Activated T-helper 2 cell treated with anti-CD3 and anti-CD28 coated beads, Interferon-gamma antibody, Interleukin-2, Interleukin-4, amounts not matched to agents 10 μg/mL and 5 μg/mL and 100 μg/mL, durations not matched to agents 14 hours and 24 hours and 36 hours (primary cell): ENCODE measurements around the gene GAREM2. TPM values are rescaled to one million over a fixed set of nuclear protein-coding genes. Genes with fewer than 3 reads are reported as not detected.

Experiments used
- DNase-seq: peaks from one replicate; pipeline ENCODE4 v3.0.0; 2021; ENCODE audit warnings: low spot score
- H3K27ac Mint-ChIP-seq: one replicate; pipeline ENCODE4 v1.8.0; 2021; ENCODE audit warnings: mixed read lengths
- H3K27me3 Mint-ChIP-seq: one replicate; pipeline ENCODE4 v1.8.0; 2021; ENCODE audit warnings: low read depth, mixed read lengths
- H3K36me3 Mint-ChIP-seq: one replicate; pipeline ENCODE4 v1.8.0; 2021; ENCODE audit warnings: low read depth, mixed read lengths
- H3K4me1 Mint-ChIP-seq: one replicate; pipeline ENCODE4 v1.8.0; 2021; ENCODE audit warnings: low read depth, mixed read lengths
- H3K4me3 Mint-ChIP-seq: one replicate; pipeline ENCODE4 v1.8.0; 2021; ENCODE audit warnings: low read depth, mild to moderate bottlenecking, moderate library complexity, mixed read lengths
- H3K9me3 Mint-ChIP-seq: one replicate; pipeline ENCODE4 v1.8.0; 2021; ENCODE audit warnings: mixed read lengths
- intact Hi-C: fragments of 100-400 bp; cut with micrococcal nuclease; formaldehyde crosslinking; loops from one replicate; pipeline ENCODE4 v1.15.1; 2023
- total RNA-seq: library from RNA; stranded (reverse); gene quantifications from 2 replicates; pipeline ENCODE4 v1.2.3, GENCODE V29; 2022

The GAREM2 gene
- total RNA-seq, 1 donor from 2014 or later, result 5.9 TPM

- Mint-ChIP-seq H3K4me1 (peaks cover 7% of the 10 kb centered on the region), H3K36me3 (no peaks in the 10 kb centered on the region), H3K9me3 (no peaks in the 10 kb centered on the region), H3K27me3 (peaks cover 40% of the 10 kb centered on the region), H3K27ac (no peak overlapping the region), H3K4me3 (peak overlapping the region; percentile 69)
- no peak for DNase-seq
- intact Hi-C loops, result loop anchor here (5.0 to 10.0 kb wide), 2 partner anchors 158 to 301 kb away; partner anchors contain the start of gene OTOF
Measured at GRCh38 chr2:26173776-26174482, 1.0 kb downstream of the GAREM2 start.

GRCh38 chr2:26174691-26175465 lies 2.0 kb downstream of the GAREM2 start:
- DNase-seq, result no peak
- peaks cover 12% of the 10 kb centered on the region for H3K4me1 Mint-ChIP-seq
- H3K27ac Mint-ChIP-seq, result no peak overlapping the region
- H3K36me3 Mint-ChIP-seq, result no peaks in the 10 kb centered on the region
- no peaks in the 10 kb centered on the region for H3K9me3 Mint-ChIP-seq
- intact Hi-C loops, result loop anchor here (5.0 to 10.0 kb wide), 2 partner anchors 157 to 300 kb away; partner anchors contain the start of gene OTOF
- peaks cover 41% of the 10 kb centered on the region for H3K27me3 Mint-ChIP-seq
- H3K4me3 Mint-ChIP-seq, result peak overlapping the region; percentile 68

DNA sequence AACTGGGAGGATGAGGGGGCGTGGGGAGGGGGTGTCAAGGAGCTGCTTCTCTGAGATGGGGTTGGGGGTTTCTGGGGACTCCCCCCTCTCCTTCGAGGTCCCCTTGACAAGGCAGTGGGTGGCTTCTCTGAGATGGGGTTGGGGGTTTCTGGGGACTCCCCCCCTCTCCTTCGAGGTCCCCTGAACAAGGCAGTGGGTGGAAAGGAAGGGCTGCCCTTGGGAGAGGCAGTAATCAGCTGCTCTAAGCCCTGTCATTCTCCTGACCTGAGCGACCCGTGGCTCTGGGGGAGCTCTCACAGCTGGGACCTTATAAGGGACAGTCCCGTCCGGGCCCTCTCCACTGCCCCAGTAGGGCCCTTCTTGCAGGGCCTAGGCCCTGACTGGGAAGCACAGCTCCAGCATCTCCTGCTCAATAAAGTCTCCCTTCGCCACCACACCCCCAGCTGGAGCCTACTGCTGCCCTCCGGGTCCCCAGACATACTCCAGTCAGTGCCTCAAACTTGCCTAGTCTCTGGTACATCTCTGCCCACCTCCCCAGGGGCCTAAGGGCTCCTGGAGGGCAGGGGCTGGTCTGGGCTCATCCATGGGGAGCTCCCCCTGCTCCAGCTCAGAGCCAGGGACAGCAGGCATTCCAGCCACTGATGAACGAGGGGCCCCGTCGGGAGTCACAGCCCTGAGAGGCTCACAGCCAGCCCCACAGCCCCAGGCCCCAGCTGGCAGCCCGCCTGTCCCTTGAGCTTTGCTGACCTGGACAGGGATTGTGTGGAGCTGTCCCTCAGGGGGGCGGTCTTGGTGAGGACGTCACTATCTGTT lies 2.8 kb downstream of the GAREM2 start:
- Mint-ChIP-seq H3K4me3 (no peak overlapping the region), H3K4me1 (peaks cover 15% of the 10 kb centered on the region), H3K27me3 (peaks cover 45% of the 10 kb centered on the region), H3K27ac (no peak overlapping the region), H3K36me3 (no peaks in the 10 kb centered on the region), H3K9me3 (no peaks in the 10 kb centered on the region)
- no peak for DNase-seq
- intact Hi-C loops, result loop anchor here (10.0 kb wide), 1 partner anchor 299 kb away; the partner anchor contains the start of gene OTOF

DNA sequence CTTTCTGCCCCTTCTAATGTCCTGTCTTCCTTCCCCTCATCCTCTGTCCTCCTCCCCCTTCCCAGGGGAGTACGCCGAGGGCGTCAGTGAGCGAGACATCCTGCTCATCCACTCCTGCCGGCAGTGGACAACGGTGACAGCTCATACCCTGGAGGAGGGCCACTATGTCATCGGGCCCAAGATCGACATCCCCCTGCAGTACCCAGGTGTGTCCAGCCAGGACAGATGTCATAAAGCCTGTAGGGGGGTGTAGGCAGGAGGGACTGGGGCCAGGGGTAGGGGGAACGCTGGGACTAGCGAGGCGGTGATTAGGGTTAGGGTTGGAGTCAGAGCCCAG lies 3.4 kb downstream of the GAREM2 start:
- Mint-ChIP-seq H3K27me3 (peaks cover 45% of the 10 kb centered on the region), H3K36me3 (no peaks in the 10 kb centered on the region), H3K9me3 (no peaks in the 10 kb centered on the region), H3K27ac (no peak overlapping the region), H3K4me1 (peaks cover 15% of the 10 kb centered on the region), H3K4me3 (no peak overlapping the region)
- DNase-seq, result no peak
- intact Hi-C loops, result loop anchor here (10.0 kb wide), 1 partner anchor 299 kb away; the partner anchor contains the start of gene OTOF

DNA sequence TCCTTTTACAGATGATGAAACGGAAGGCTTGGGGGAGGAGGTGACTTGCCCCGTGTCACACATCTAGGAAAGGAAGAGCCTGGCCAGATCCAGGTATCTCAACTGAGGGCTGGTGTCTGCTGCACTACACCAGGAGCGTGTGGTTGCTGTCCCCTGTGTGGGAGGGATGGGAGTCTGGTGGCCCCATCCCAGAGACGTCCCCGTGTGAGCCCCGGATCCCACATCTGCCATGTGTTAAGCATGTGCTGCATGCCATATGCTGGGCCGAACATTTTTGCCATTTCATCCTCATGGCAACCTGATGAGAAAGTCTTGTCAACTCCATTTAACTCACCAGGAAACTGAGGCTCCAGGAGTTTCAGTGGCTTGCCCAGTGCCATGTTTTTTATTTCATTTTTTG lies 4.2 kb downstream of the GAREM2 start:
- H3K27ac Mint-ChIP-seq, result no peak overlapping the region
- no peaks in the 10 kb centered on the region for H3K9me3 Mint-ChIP-seq
- no peak overlapping the region for H3K4me3 Mint-ChIP-seq
- no peaks in the 10 kb centered on the region for H3K36me3 Mint-ChIP-seq
- no peak for DNase-seq
- intact Hi-C loops, result loop anchor here (10.0 kb wide), 1 partner anchor 298 kb away; the partner anchor contains the start of gene OTOF
- peaks cover 10% of the 10 kb centered on the region for H3K4me1 Mint-ChIP-seq
- peaks cover 41% of the 10 kb centered on the region for H3K27me3 Mint-ChIP-seq

DNA sequence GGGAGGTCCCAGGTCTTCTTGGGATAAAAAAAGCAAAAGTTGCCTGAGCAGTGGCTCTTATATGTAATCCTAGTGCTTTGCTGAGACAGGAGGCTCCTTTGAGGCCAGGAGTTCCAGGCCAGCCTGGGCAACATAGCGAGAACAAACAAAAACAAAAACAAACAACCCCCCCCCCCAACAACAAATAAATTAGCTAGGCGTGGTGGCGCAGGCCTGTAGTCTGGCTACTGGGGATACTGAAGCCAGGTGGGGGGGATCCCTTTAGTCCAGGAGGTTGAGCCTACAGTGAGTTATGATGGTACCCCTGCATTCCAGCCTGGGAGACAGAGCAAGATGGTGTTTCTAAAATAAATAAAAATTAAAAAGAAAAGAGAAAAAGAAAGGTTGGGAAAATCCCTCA lies 5.4 kb downstream of the GAREM2 start:
- intact Hi-C loops, result loop anchor here (10.0 kb wide), 1 partner anchor 297 kb away; the partner anchor contains the start of gene OTOF
- Mint-ChIP-seq H3K27ac (no peak overlapping the region), H3K4me3 (no peak overlapping the region)

DNA sequence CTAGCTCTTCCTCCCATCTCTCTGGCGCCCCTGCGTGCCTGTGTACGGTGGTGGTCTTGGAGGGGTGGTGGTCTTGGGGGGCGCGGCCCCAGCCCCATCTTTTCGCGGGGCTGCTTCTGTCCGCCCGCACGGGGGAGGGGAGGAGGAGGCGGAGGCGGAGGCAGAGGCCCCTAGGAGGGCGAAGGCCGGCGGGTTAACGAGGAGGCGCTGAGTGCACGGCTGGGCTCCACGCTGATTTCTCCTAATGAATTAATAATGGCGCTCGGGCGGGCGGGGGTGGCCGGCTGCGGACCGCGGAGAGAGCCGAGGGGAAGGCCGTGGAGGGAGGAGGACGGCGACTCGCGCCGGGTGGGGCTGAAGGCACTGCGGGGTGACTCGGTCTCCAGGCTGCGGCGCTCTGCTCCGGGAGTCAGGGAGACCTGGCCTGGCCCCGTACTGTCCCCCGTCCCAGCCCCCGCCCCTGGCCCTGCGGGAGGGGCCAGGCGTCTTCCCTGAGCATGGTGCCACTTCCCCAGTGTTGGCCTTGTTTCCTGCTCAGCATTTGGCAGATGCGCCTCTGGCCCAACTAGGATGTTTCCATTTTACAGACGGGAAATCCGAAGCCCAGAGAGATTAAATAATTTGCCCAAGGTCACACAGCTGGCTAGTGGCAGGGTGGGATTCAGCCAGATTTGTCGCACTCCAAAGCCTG lies 6.0 kb downstream of the GAREM2 start:
- intact Hi-C loops, result loop anchor here (10.0 kb wide), 1 partner anchor 296 kb away; the partner anchor contains the start of gene OTOF
- Mint-ChIP-seq H3K36me3 (no peaks in the 10 kb centered on the region), H3K4me1 (peaks cover 10% of the 10 kb centered on the region), H3K27me3 (peaks cover 41% of the 10 kb centered on the region), H3K4me3 (peak overlapping the region; percentile 56), H3K9me3 (no peaks in the 10 kb centered on the region), H3K27ac (no peak overlapping the region)
- no peak for DNase-seq

More for the DNA sequence above, 5.4 kb downstream of the GAREM2 start:
- H3K27me3 Mint-ChIP-seq, result peaks cover 39% of the 10 kb centered on the region
- no peak for DNase-seq
- H3K9me3 Mint-ChIP-seq, result no peaks in the 10 kb centered on the region
- H3K36me3 Mint-ChIP-seq, result no peaks in the 10 kb centered on the region
- H3K4me1 Mint-ChIP-seq, result peaks cover 8% of the 10 kb centered on the region

GRCh38 chr2:26179446-26179913 lies 6.6 kb downstream of the GAREM2 start:
- peaks cover 12% of the 10 kb centered on the region for H3K4me1 Mint-ChIP-seq
- no peak overlapping the region for H3K27ac Mint-ChIP-seq
- H3K36me3 Mint-ChIP-seq, result no peaks in the 10 kb centered on the region
- intact Hi-C loops, result loop anchor here (10.0 kb wide), 1 partner anchor 295 kb away; the partner anchor contains the start of gene OTOF
- no peaks in the 10 kb centered on the region for H3K9me3 Mint-ChIP-seq
- H3K4me3 Mint-ChIP-seq, result no peak overlapping the region
- DNase-seq, result no peak
- peaks cover 38% of the 10 kb centered on the region for H3K27me3 Mint-ChIP-seq

GRCh38 chr2:26182441-26182840 lies 9.6 kb downstream of the GAREM2 start:
- no peak for DNase-seq
- peaks cover 17% of the 10 kb centered on the region for H3K4me1 Mint-ChIP-seq
- no peak overlapping the region for H3K27ac Mint-ChIP-seq
- peaks cover 33% of the 10 kb centered on the region for H3K27me3 Mint-ChIP-seq
- no peak overlapping the region for H3K4me3 Mint-ChIP-seq
- no peaks in the 10 kb centered on the region for H3K36me3 Mint-ChIP-seq
- intact Hi-C loops, result no loop called here
- H3K9me3 Mint-ChIP-seq, result no peaks in the 10 kb centered on the region

DNA sequence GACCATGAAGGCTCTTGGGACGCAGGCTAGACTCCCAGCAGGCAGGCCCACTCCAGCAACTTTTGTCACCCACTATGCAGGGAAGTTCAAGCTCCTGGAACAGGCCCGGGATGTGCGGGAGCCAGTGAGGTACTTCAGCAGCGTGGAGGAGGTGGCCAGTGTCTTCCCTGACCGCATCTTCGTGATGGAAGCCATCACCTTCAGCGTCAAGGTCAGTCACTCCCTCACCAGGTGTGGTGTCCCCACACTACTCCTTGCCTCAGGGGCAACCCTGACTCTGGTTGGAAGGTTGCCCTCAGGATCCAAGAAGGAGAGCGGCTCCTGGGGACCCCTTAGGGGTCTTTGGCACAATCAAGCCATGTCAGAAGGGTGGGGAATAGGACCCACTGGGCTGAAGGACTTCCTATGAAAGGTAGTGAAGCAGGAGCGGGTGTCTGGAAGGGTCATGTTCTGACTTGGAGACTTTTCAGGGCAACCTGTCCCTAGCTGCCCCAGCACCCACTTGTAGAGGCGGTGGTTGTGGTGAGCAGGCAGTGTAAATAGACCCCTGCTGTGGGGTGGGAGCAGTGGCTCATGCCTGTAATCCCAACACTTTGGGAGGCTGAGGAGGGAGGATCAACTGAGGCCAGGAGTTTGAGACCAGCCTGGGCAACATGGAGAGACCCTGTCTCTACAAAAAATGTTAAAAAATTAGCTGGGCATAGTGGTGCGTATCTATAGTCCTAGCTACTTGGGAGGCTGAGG lies 10.2 kb downstream of the GAREM2 start:
- Mint-ChIP-seq H3K36me3 (no peaks in the 10 kb centered on the region), H3K4me3 (peak overlapping the region; percentile 13), H3K4me1 (peaks cover 17% of the 10 kb centered on the region), H3K27ac (no peak overlapping the region), H3K27me3 (peaks cover 30% of the 10 kb centered on the region), H3K9me3 (no peaks in the 10 kb centered on the region)
- intact Hi-C loops, result no loop called here
- no peak for DNase-seq

GRCh38 chr2:26184121-26184520 lies 11.2 kb downstream of the GAREM2 start:
- no peak overlapping the region for H3K27ac Mint-ChIP-seq
- peak overlapping the region; percentile 67 for H3K4me3 Mint-ChIP-seq
- peaks cover 26% of the 10 kb centered on the region for H3K27me3 Mint-ChIP-seq
- H3K9me3 Mint-ChIP-seq, result no peaks in the 10 kb centered on the region
- no peaks in the 10 kb centered on the region for H3K36me3 Mint-ChIP-seq
- no peak for DNase-seq
- intact Hi-C loops, result loop anchor here (2.0 kb wide), 1 partner anchor 61 kb away; the partner anchor contains the start of genes HADHA and HADHB
- peaks cover 16% of the 10 kb centered on the region for H3K4me1 Mint-ChIP-seq
